ENCODE measurements around the gene TSPAN14. TPM values are rescaled to one million over a fixed set of nuclear protein-coding genes. Genes with fewer than 3 reads are reported as not detected.
A peak's percentile ranks its signal among the peaks of the same experiment; 100 is the strongest.

The TSPAN14 gene
- total RNA-seq, 4 donors from 2014 or later = 17.9 to 50.5 (median 38.4) TPM

DNA sequence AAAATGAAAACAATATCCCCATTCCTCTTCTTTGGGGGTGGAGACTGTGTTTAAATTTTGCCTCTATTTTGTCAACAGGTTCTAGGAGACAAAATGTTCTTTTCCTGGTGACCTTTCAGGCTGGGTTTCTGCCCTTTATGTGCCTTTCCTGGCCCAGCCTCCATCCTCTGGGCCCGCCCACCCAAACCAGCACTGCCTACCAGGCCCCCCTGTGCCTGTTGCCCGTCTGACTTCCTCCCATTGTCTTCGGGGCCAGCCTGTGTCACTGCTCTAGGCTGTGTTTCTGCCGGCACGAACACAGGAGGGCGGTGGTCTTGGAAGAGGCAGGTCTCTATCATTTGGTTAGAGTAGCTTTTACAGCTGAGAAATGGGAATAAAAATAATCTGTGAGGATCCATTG, 13.9 kb downstream of the TSPAN14 start:
- no peak for DNase-seq (ENCODE audit: extremely low spot score)
- no peaks in the 10 kb centered on the region for H3K27me3 ChIP-seq
- H3K4me3 ChIP-seq = peak overlapping the region in 2 of 4 donors; percentile 7 to 10
- H3K4me1 ChIP-seq = peaks cover 87 to 100% (median 96%) of the 10 kb centered on the region in 4 donors
- H3K27ac ChIP-seq (replicated peaks in 1 of 4) = peak overlapping the region; percentile 51 to 75 (median 72)
- no peaks in the 10 kb centered on the region for H3K9me3 ChIP-seq
- intact Hi-C loops (cut with DNase I) = no loop called here
- 45% methylated on average over 6 of the region's 6 CpGs for WGBS
- TF ChIP-seq POLR2AphosphoS5 (IDR thresholded peaks at IDR 0.05) (peak; percentile 76 to 78), POLR2A (IDR thresholded peaks at IDR 0.05; ENCODE audit: low read depth) (no peak)
- H3K36me3 ChIP-seq = peaks cover 0 to 34% (median 11%) of the 10 kb centered on the region in 4 donors

DNA sequence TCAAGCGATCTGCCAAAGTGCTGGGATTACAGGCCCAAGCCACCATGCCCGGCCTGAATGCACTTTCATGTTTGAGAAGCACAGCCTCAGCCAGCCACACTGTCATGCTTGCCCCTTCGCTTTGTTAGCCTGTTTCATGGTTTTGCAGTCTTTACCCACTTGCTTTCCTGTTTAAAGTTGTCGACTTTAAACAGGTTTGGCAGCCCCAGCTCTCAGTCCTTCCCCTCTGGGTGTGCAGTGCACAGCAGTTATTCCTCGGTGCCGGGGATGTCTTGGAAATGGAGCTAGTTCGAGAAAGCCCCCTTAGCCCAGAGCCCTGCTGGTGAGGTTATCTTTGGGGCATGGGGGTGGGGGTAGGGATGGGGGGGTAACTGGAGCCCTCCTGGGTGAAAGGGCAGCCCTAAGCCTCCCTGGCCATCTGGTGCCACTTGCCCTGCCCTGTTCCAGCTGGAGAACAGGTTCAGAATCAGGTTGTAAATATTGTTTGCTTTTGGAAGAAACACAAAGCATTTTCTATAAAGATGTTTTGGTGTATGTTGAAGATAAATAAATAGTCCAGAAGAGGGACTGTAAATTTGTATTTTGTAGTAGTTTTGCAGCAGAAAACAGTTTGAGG, 14.8 kb downstream of the TSPAN14 start:
- Histone ChIP-seq H3K9me3 (no peaks in the 10 kb centered on the region), H3K36me3 (peaks cover 0 to 42% (median 13%) of the 10 kb centered on the region in 4 donors), H3K4me1 (peaks cover 86 to 100% (median 96%) of the 10 kb centered on the region in 4 donors), H3K4me3 (no peak overlapping the region), H3K27me3 (no peaks in the 10 kb centered on the region), H3K27ac (replicated peaks in 1 of 4) (peak overlapping the region; percentile 44 to 75 (median 54))
- whole genome bisulfite sequencing = 83% methylated on average over 7 of the region's 7 CpGs
- TF ChIP-seq EP300 (IDR thresholded peaks at IDR 0.05) = no peak
- TF ChIP-seq, protein P1, sequence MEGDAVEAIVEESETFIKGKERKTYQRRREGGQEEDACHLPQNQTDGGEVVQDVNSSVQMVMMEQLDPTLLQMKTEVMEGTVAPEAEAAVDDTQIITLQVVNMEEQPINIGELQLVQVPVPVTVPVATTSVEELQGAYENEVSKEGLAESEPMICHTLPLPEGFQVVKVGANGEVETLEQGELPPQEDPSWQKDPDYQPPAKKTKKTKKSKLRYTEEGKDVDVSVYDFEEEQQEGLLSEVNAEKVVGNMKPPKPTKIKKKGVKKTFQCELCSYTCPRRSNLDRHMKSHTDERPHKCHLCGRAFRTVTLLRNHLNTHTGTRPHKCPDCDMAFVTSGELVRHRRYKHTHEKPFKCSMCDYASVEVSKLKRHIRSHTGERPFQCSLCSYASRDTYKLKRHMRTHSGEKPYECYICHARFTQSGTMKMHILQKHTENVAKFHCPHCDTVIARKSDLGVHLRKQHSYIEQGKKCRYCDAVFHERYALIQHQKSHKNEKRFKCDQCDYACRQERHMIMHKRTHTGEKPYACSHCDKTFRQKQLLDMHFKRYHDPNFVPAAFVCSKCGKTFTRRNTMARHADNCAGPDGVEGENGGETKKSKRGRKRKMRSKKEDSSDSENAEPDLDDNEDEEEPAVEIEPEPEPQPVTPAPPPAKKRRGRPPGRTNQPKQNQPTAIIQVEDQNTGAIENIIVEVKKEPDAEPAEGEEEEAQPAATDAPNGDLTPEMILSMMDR (IDR thresholded peaks at IDR 0.05) = no peak
- no peak for TF ChIP-seq POLR2AphosphoS5 (IDR thresholded peaks at IDR 0.05)
- intact Hi-C loops (cut with DNase I) = no loop called here
- DNase-seq (ENCODE audit: extremely low spot score) = no peak

DNA sequence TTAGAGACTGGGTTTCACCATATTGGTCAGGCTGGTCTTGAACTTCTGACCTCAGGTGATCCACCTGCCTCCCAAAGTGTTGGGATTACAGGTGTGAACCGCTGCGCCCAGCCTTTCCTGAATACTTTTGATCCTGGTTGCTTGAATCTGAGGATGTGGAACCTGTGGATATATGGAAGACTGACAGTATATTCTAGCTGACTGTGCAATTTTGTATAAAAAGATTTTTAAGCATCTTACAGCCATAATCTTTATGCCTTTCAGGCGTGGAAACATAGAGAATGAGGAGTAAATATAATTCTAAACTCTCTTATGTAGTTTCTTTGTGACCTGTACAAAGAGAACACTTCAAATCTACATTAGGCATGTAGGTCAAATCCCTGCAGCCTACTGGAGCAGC, 16.2 kb downstream of the TSPAN14 start:
- 100% methylated on average over 3 of the region's 3 CpGs for WGBS
- TF ChIP-seq POLR2A (IDR thresholded peaks at IDR 0.05; ENCODE audit: low read depth) = no peak
- no peak for TF ChIP-seq EP300 (IDR thresholded peaks at IDR 0.05)
- no peak for TF ChIP-seq POLR2AphosphoS5 (IDR thresholded peaks at IDR 0.05)
- TF ChIP-seq, protein P1 (IDR thresholded peaks at IDR 0.05) = no peak
- DNase-seq (ENCODE audit: extremely low spot score) = no peak
- H3K9me3 ChIP-seq = no peaks in the 10 kb centered on the region
- intact Hi-C loops (cut with DNase I) = no loop called here
- no peak overlapping the region for H3K4me3 ChIP-seq
- H3K4me1 ChIP-seq = peaks cover 86 to 100% (median 96%) of the 10 kb centered on the region in 4 donors
- H3K27ac ChIP-seq (replicated peaks in 1 of 4) = peak overlapping the region in 2 of 4 donors; percentile 11 to 44
- peaks cover 0 to 42% (median 13%) of the 10 kb centered on the region in 4 donors for H3K36me3 ChIP-seq
- H3K27me3 ChIP-seq = no peaks in the 10 kb centered on the region

DNA sequence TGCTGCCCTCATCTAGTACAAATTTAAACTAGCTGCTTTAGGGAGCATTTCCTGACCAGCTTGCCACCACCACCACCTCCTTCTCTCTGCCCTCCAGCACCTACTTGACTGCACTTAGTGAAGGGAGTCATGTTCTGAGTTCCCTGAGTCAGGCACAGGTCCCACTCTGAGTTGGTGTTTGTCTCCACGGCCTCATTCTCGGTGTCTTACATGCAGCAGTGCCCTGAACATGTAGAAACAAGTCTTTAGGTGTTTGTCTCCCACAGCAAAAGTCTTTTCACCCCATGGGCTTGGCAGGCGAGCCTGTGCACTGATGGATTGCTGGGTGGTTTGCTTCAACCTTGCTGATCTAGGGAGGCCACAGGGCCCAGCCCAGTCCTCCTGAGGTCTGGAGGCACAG, 16.9 kb downstream of the TSPAN14 start:
- WGBS = 92% methylated on average over 3 of the region's 3 CpGs

DNA sequence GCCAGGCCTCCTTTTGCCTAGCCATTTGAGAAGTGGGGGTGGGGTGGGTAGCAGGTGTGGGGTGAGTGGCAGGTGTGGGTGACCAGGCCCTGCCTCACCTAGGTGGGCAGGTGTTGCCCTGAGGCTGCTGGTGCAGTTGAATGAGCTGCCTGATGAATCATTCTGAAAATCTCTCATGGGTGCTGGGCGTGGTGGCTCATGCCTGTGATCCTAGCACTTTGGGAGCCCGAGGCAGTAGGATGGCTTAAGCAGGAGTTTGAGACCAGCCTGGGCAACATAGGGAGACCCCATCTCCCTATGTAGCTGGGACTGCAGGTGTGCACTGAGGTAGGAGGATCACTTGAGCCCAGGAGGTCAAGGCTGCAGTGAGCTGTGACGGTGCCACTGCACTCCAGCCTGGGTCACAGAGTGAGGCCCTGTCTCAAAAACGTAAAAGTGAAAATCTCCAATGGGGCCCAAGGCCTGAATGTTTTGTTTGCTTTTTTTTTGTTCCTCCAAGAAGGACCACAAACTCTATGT, 17.7 kb downstream of the TSPAN14 start:
- Histone ChIP-seq H3K4me3 (no peak overlapping the region), H3K4me1 (peaks cover 76 to 92% (median 87%) of the 10 kb centered on the region in 4 donors), H3K9me3 (no peaks in the 10 kb centered on the region), H3K27ac (replicated peaks in 1 of 4) (peak overlapping the region in 3 of 4 donors; percentile 8 to 27 (median 22)), H3K36me3 (peaks cover 0 to 42% (median 13%) of the 10 kb centered on the region in 4 donors), H3K27me3 (no peaks in the 10 kb centered on the region)
- no peak for DNase-seq (ENCODE audit: extremely low spot score)
- TF ChIP-seq POLR2AphosphoS5 (IDR thresholded peaks at IDR 0.05) (no peak), EP300 (IDR thresholded peaks at IDR 0.05) (no peak), POLR2A (IDR thresholded peaks at IDR 0.05; ENCODE audit: low read depth) (no peak)
- TF ChIP-seq, protein P1 (IDR thresholded peaks at IDR 0.05) = no peak
- WGBS = 79% methylated on average over 4 of the region's 4 CpGs
- intact Hi-C loops (cut with DNase I) = no loop called here

More for the DNA sequence above, 16.9 kb downstream of the TSPAN14 start:
- Histone ChIP-seq H3K27me3 (no peaks in the 10 kb centered on the region), H3K9me3 (no peaks in the 10 kb centered on the region), H3K4me3 (no peak overlapping the region), H3K36me3 (peaks cover 0 to 42% (median 13%) of the 10 kb centered on the region in 4 donors), H3K4me1 (peaks cover 83 to 98% (median 93%) of the 10 kb centered on the region in 4 donors), H3K27ac (replicated peaks in 1 of 4) (peak overlapping the region in 1 of 4 donors; percentile 22)
- no peak for TF ChIP-seq EP300 (IDR thresholded peaks at IDR 0.05)
- TF ChIP-seq, protein P1 (IDR thresholded peaks at IDR 0.05) = no peak
- TF ChIP-seq POLR2A (IDR thresholded peaks at IDR 0.05; ENCODE audit: low read depth) = no peak
- TF ChIP-seq POLR2AphosphoS5 (IDR thresholded peaks at IDR 0.05) = no peak
- DNase-seq (ENCODE audit: extremely low spot score) = no peak
- intact Hi-C loops (cut with DNase I) = no loop called here

Data from esophagus muscularis mucosa (tissue), 4 donors.